SU-DHL-6 (cell line): ENCODE measurements around the gene SCFD2.

ENCODE experiments used
- H2AFZ ChIP-seq: fragments of 200-600 bp; sonication (generic); 2 replicates; pipeline ENCODE4 v1.6.1; 2014; ENCODE audit warnings: low read depth, mild to moderate bottlenecking, moderate library complexity, mixed read lengths, antibody characterized with exemption, low read length; ENCODE audit not compliant: severe bottlenecking
- H3F3A ChIP-seq: fragments of 200-600 bp; shearing (Covaris generic); 2 replicates; pipeline ENCODE4 v1.6.0; 2016; ENCODE audit warnings: antibody characterized with exemption, mild to moderate bottlenecking; ENCODE audit not compliant: insufficient read depth
- H3K27ac ChIP-seq: fragments of 200-600 bp; sonication (generic); 2 replicates; pipeline ENCODE4 v1.5.1; 2016; ENCODE audit warnings: low read depth, mild to moderate bottlenecking, low read length, moderate library complexity, mixed read lengths
- H3K27me3 ChIP-seq: fragments of 200-600 bp; sonication (generic), shearing (Covaris generic); 2 replicates; pipeline ENCODE4 v1.6.0; 2014; ENCODE audit warnings: mild to moderate bottlenecking, low read length
- H3K36me3 ChIP-seq: fragments of 200-600 bp; sonication (generic); 2 replicates; pipeline ENCODE4 v1.6.1; 2014; ENCODE audit warnings: mild to moderate bottlenecking, low read length, mixed read lengths
- H3K4me2 ChIP-seq: fragments of 300-600, 200-600 bp; shearing (Covaris generic), sonication (generic); 2 replicates; pipeline ENCODE4 v1.6.0; 2014; ENCODE audit warnings: low read length, low read depth, mild to moderate bottlenecking; ENCODE audit not compliant: poor library complexity, severe bottlenecking
- H3K4me3 ChIP-seq: fragments of 200-600 bp; sonication (generic); 2 replicates; pipeline ENCODE4 v1.5.1; 2014; ENCODE audit warnings: antibody characterized with exemption, low read length, mild to moderate bottlenecking, mixed read lengths; ENCODE audit not compliant: insufficient read depth, poor library complexity, severe bottlenecking
- H3K79me2 ChIP-seq: fragments of 200-600 bp; sonication (generic); 2 replicates; pipeline ENCODE4 v1.6.1; 2014; ENCODE audit warnings: mild to moderate bottlenecking, low read length, moderate library complexity; ENCODE audit not compliant: insufficient read depth
- H3K9ac ChIP-seq: fragments of 200-600 bp; sonication (generic); 2 replicates; pipeline ENCODE4 v1.7.0; 2014; ENCODE audit warnings: mild to moderate bottlenecking, low read length
- H3K9me2 ChIP-seq: fragments of 200-600 bp; sonication (generic); replicated peaks from 2 replicates; pipeline ENCODE4 v1.6.1; 2014; ENCODE audit warnings: low read length; ENCODE audit not compliant: insufficient read depth
- H3K9me3 ChIP-seq: fragments of 200-600 bp; sonication (generic); 2 replicates; pipeline ENCODE4 v1.6.1; 2014; ENCODE audit warnings: low read length, mixed read lengths; ENCODE audit not compliant: insufficient read depth
- H4K20me1 ChIP-seq: fragments of 200-600 bp; sonication (generic); 2 replicates; pipeline ENCODE4 v1.6.1; 2014; ENCODE audit warnings: low read depth, mild to moderate bottlenecking, antibody characterized with exemption, low read length, moderate library complexity, mixed read lengths
- CTCF ChIP-seq: fragments of 200-600 bp; sonication (generic); IDR thresholded peaks from one replicate; pipeline ENCODE4 v1.5.1; 2017; ENCODE audit warnings: antibody characterized with exemption, mild to moderate bottlenecking, low read length, moderate library complexity; ENCODE audit not compliant: insufficient read depth, poor library complexity, severe bottlenecking
- EZH2phosphoT487 ChIP-seq: fragments of 200-600 bp; sonication (generic), shearing (Covaris generic); conservative IDR thresholded peaks from 2 replicates; pipeline ENCODE4 v1.6.1; 2018; ENCODE audit warnings: mild to moderate bottlenecking, antibody characterized with exemption, low read length, moderate library complexity, mixed read lengths

The SCFD2 gene

GRCh38 chr4:53192496-53192895 is 173.4 kb downstream of the SCFD2 start:
- no peaks in the 10 kb centered on the region for H4K20me1 ChIP-seq
- no peaks in the 10 kb centered on the region for H3F3A ChIP-seq
- no peak overlapping the region for H3K4me3 ChIP-seq
- H3K9me3 ChIP-seq: no peaks in the 10 kb centered on the region
- TF ChIP-seq CTCF (no peak), EZH2phosphoT487 (no peak)
- no peaks in the 10 kb centered on the region for H3K36me3 ChIP-seq
- H3K27ac ChIP-seq: no peak overlapping the region
- H2AFZ ChIP-seq: no peak overlapping the region
- no peak overlapping the region for H3K4me2 ChIP-seq
- H3K79me2 ChIP-seq: no peaks in the 10 kb centered on the region
- no peak overlapping the region for H3K9ac ChIP-seq
- no peaks in the 10 kb centered on the region for H3K9me2 ChIP-seq
- H3K27me3 ChIP-seq: no peaks in the 10 kb centered on the region

GRCh38 chr4:53191997-53192396 is 173.9 kb downstream of the SCFD2 start:
- Histone ChIP-seq H3K36me3 (no peaks in the 10 kb centered on the region), H3K79me2 (no peaks in the 10 kb centered on the region), H3K9me2 (no peaks in the 10 kb centered on the region), H2AFZ (no peak overlapping the region), H3F3A (no peaks in the 10 kb centered on the region), H3K27ac (no peak overlapping the region), H3K4me2 (no peak overlapping the region), H3K27me3 (no peaks in the 10 kb centered on the region), H3K9me3 (no peaks in the 10 kb centered on the region), H4K20me1 (no peaks in the 10 kb centered on the region), H3K9ac (no peak overlapping the region), H3K4me3 (no peak overlapping the region)
- TF ChIP-seq EZH2phosphoT487: no peak
- TF ChIP-seq CTCF: no peak

- H3K27me3 ChIP-seq: no peaks in the 10 kb centered on the region
- H3K79me2 ChIP-seq: no peaks in the 10 kb centered on the region
- H3F3A ChIP-seq: no peaks in the 10 kb centered on the region
- H3K9ac ChIP-seq: no peak overlapping the region
- H3K4me3 ChIP-seq: no peak overlapping the region
- TF ChIP-seq EZH2phosphoT487 (no peak), CTCF (no peak)
- no peak overlapping the region for H3K4me2 ChIP-seq
- no peaks in the 10 kb centered on the region for H3K36me3 ChIP-seq
- H3K9me3 ChIP-seq: no peaks in the 10 kb centered on the region
- H2AFZ ChIP-seq: no peak overlapping the region
- no peaks in the 10 kb centered on the region for H3K9me2 ChIP-seq
- H3K27ac ChIP-seq: no peak overlapping the region
- no peaks in the 10 kb centered on the region for H4K20me1 ChIP-seq
Measured at GRCh38 chr4:53189011-53189410, 176.8 kb downstream of the SCFD2 start.
